VCaP (cell line): ENCODE results near the gene HACE1.

Experiments
- H3K27ac ChIP-seq: fragments of 450-650 bp; 2 replicates; pipeline ENCODE4 v1.5.1; 2017
- CTCF ChIP-seq: fragments of 450-650 bp; conservative IDR thresholded peaks from 2 replicates; pipeline ENCODE4 v1.5.1; 2017; ENCODE audit warnings: mild to moderate bottlenecking, moderate library complexity

HACE1 gene

DNA sequence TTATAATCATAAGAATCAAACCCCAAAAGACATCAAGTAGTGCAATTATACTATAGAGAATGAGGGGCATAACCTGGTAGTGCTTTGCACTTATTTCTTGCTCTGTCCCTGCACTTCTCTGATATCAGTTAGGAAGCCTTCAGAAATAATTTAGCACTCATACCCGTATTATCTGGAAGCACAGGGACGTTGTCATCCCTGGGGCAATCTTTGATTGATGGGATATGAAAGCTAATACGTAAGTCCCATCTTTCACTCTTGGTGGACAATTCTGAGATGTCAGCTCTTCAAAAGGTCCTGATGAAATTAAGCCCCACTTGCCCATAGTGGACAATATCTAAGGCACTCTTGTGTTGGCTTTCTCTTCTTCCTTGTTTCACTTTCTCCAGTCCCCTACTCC is 144.9 kb downstream of the HACE1 start:
- TF ChIP-seq CTCF, result no peak
- H3K27ac ChIP-seq, result no peak overlapping the region

GRCh38 chr6:104713982-104714381 is 145.7 kb downstream of the HACE1 start:
- TF ChIP-seq CTCF, result no peak

GRCh38 chr6:104711371-104711770 is 148.3 kb downstream of the HACE1 start:
- TF ChIP-seq CTCF, result no peak
- no peak overlapping the region for H3K27ac ChIP-seq

More at GRCh38 chr6:104713982-104714381, 145.7 kb downstream of the HACE1 start:
- no peak overlapping the region for H3K27ac ChIP-seq

DNA sequence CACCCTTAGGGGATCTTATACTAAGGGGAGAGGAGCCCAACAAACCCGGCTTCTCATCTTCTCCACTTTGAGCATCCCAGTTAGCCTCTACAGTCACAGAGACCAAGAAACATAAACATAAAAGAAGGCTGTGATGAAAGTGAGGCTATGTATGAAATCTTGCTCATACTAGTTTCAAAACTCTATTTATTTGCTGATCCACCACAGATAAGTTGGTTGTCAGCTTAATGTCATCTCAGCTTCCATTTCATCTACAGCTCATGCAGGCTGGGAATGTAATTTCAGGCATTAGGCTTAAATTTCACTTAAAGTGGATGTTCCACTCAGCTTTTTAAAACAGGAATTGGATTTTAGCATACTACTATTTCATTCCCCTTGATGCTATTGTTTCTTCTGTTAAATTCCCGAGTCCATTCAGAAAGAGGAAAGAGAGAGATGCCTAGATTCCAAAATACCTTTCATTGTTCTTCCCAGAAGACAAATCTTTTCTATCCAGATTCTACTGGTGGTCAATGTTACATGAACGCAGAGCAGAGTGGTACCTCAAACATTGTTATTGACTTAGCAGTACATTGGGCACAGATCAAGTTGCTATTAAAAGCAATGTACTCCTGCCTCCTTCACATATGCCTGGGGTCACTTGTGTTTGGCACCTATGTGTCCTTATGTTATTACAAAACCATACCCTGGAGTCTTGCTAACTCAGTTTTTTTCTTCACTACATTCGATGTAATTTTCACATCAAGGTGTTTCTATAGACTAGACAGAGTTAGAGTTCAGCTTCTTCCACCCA is 149.0 kb downstream of the HACE1 start:
- TF ChIP-seq CTCF, result no peak
- no peak overlapping the region for H3K27ac ChIP-seq

DNA sequence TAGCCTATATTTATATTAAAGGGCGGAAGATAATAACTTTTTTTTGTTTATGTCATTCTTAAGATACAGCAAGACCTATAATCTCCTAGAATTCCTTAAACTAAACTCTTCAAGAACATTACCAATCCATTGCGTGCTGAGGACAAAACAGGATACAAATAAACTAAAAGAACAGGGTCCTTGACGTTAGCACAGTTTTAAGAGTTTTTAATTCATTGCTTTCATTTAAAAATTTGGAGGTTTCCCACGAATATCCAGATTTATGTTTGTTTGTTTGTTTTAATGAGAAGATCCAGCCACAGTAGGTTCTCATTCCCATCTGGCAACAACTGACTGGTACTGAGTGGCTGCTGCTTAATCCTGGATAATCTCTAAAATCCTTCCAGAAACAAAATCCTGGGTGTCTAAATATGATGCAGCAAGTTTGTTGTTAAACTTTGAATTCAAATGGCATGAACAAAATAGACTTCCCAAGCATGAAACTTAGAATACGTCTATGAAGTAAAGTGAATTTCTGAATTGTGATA is 153.7 kb downstream of the HACE1 start:
- H3K27ac ChIP-seq, result no peak overlapping the region
- no peak for TF ChIP-seq CTCF

- no peak overlapping the region for H3K27ac ChIP-seq
- TF ChIP-seq CTCF, result no peak
These were observed 154.5 kb downstream of the HACE1 start for GRCh38 chr6:104705095-104705707.

DNA sequence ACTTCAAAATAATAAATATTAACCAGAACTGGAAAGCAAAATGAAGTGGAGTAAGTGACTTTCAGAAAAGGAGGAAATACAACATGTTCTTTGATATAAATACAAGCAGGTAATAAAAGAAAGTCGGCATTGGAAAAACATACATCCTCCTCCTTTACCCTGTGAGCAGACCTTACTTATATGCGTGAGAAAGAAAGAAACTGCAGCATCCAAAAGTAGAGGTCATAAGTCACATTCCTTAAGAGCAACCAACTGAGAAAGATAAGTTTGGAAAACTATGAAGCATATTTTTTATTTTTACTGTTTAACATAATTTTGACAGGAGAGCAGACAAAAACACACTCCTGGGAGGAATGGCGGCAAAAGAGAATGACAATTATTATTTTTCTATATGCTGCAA is 155.5 kb downstream of the HACE1 start:
- no peak overlapping the region for H3K27ac ChIP-seq
- no peak for TF ChIP-seq CTCF
